ENCODE measurements around the gene GTF2I. TPM values are rescaled to one million over a fixed set of nuclear protein-coding genes. Genes with fewer than 3 reads are reported as not detected.
"Not testable (repeated sequence)": the region's sequence is repeated elsewhere in the genome, so short reads cannot be mapped to it uniquely, and the experiment has no call there.

The GTF2I gene
- total RNA-seq, 1 experiment from 2014 or later = 357 TPM

GRCh38 chr7:74726309-74727101, 69.0 kb downstream of the GTF2I start:
- no peaks in the 10 kb centered on the region for H3K79me1 ChIP-seq (ENCODE audit: insufficient read depth, low read depth, low read length, poor library complexity, severe bottlenecking)
- H2AFZ ChIP-seq (ENCODE audit: low read length) = no peak overlapping the region
- H2BK120ac ChIP-seq (ENCODE audit: low read depth, low read length, poor library complexity, severe bottlenecking) = no peak overlapping the region
- Mint-ChIP-seq H3K4me1 (no peaks in the 10 kb centered on the region), H3K27me3 (ENCODE audit: low read depth) (no peaks in the 10 kb centered on the region), H3K9me3 (no peaks in the 10 kb centered on the region), H3K4me3 (no peak overlapping the region), H3K36me3 (ENCODE audit: insufficient read depth in 1 of 3, low read depth in 3 of 3) (peaks cover 10 to 50% (median 31%) of the 10 kb centered on the region in 3 experiments; a peak in 6 of 7 replicates), H3K27ac (peak overlapping the region in 1 of 3 experiments; percentile 81; a peak in 2 of 7 replicates)
- H3K23me2 ChIP-seq (ENCODE audit: insufficient read length, low read depth, low read length, poor library complexity, severe bottlenecking) = no peaks in the 10 kb centered on the region
- no peaks in the 10 kb centered on the region for H4K20me1 ChIP-seq (ENCODE audit: control insufficient read depth, insufficient read depth, insufficient read length)
- H3T11ph ChIP-seq (ENCODE audit: low read length) = no peak overlapping the region
- TF ChIP-seq CTCF (conservative IDR thresholded peaks at IDR 0.05) = no peak
- H3K9me3 ChIP-seq (ENCODE audit: control insufficient read depth, low read depth, low read length) = no peaks in the 10 kb centered on the region
- no peak overlapping the region for H4K91ac ChIP-seq (ENCODE audit: insufficient read length, low read depth, low read length)
- no peak overlapping the region for H3K23ac ChIP-seq (ENCODE audit: insufficient read length, low read depth, low read length)
- no peak overlapping the region for H2AK5ac ChIP-seq (ENCODE audit: insufficient read length, low read length)
- no peak overlapping the region for H2BK5ac ChIP-seq (ENCODE audit: insufficient read length, low read length)
- no peak overlapping the region for H3K4me2 ChIP-seq (ENCODE audit: insufficient read depth, insufficient read length, low read length)
- no peak overlapping the region for H3K27ac ChIP-seq (ENCODE audit: insufficient read length, low read depth, low read length)
- no peak for DNase-seq
- no peak overlapping the region for H3K9ac ChIP-seq (ENCODE audit: extremely low read depth, insufficient read length, low read length)
- no peak overlapping the region for H3K18ac ChIP-seq (ENCODE audit: insufficient read length, low read depth, low read length)
- H4K8ac ChIP-seq (replicated peaks; ENCODE audit: insufficient read length, low read depth, low read length) = no peak overlapping the region
- no peaks in the 10 kb centered on the region for H3K79me2 ChIP-seq (ENCODE audit: insufficient read depth, low read length)
- H2BK12ac ChIP-seq (ENCODE audit: insufficient read length, low read depth, low read length) = no peak overlapping the region
- H4K5ac ChIP-seq (ENCODE audit: insufficient read length, low read depth, low read length) = no peak overlapping the region
- H3K27me3 ChIP-seq (ENCODE audit: insufficient read depth, low read length) = no peaks in the 10 kb centered on the region
- no CpG with 5 or more reads among the region's 8 CpGs for WGBS (ENCODE audit: extremely low coverage, insufficient read length, low lambda C conversion rate)
- no peak overlapping the region for H3K4ac ChIP-seq (ENCODE audit: low read depth, low read length)
- no peak overlapping the region for H2BK20ac ChIP-seq (ENCODE audit: low read depth, low read length, poor library complexity, severe bottlenecking)
- no peak overlapping the region for H3K56ac ChIP-seq (ENCODE audit: insufficient read length, low read depth, low read length)
- no peak overlapping the region for H2BK15ac ChIP-seq (ENCODE audit: low read depth, low read length)
- H3K14ac ChIP-seq (ENCODE audit: insufficient read depth, low read length) = no peak overlapping the region
- H3K4me1 ChIP-seq (ENCODE audit: insufficient read depth, low read length) = no peaks in the 10 kb centered on the region

DNA sequence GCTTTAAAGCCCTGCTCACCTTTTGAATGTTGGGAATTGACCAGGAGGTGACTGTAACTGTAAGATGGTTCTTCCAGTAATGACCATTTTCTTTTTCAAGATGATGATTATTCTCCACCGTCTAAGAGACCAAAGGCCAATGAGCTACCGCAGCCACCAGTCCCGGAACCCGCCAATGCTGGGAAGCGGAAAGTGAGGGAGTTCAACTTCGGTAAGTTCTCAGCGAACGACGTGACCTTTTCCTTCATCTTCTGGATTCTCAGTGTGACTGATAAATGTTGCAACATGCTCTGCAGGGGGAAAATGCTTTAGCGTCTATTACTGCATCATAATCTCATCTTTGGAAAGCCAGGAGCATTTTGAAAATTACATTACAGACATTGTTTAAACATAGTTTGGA, 71.2 kb downstream of the GTF2I start:
- no CpG with 5 or more reads among the region's 10 CpGs for WGBS (ENCODE audit: extremely low coverage, insufficient read length, low lambda C conversion rate)
- not testable (repeated sequence) for H3K27ac Mint-ChIP-seq; H4K20me1 ChIP-seq (ENCODE audit: control insufficient read depth, insufficient read depth, insufficient read length); H3K23me2 ChIP-seq (ENCODE audit: insufficient read length, low read depth, low read length, poor library complexity, severe bottlenecking); H2BK12ac ChIP-seq (ENCODE audit: insufficient read length, low read depth, low read length); H3T11ph ChIP-seq (ENCODE audit: low read length); H3K27ac ChIP-seq (ENCODE audit: insufficient read length, low read depth, low read length); H3K27me3 ChIP-seq (ENCODE audit: insufficient read depth, low read length); H3K4me2 ChIP-seq (ENCODE audit: insufficient read depth, insufficient read length, low read length); H3K9me3 Mint-ChIP-seq; H3K23ac ChIP-seq (ENCODE audit: insufficient read length, low read depth, low read length); H3K9me3 ChIP-seq (ENCODE audit: control insufficient read depth, low read depth, low read length); H2AK5ac ChIP-seq (ENCODE audit: insufficient read length, low read length); H3K79me1 ChIP-seq (ENCODE audit: insufficient read depth, low read depth, low read length, poor library complexity, severe bottlenecking); H3K9ac ChIP-seq (ENCODE audit: extremely low read depth, insufficient read length, low read length); H2BK20ac ChIP-seq (ENCODE audit: low read depth, low read length, poor library complexity, severe bottlenecking); H3K4ac ChIP-seq (ENCODE audit: low read depth, low read length); H4K91ac ChIP-seq (ENCODE audit: insufficient read length, low read depth, low read length); H3K14ac ChIP-seq (ENCODE audit: insufficient read depth, low read length); H4K5ac ChIP-seq (ENCODE audit: insufficient read length, low read depth, low read length); H3K18ac ChIP-seq (ENCODE audit: insufficient read length, low read depth, low read length); H3K4me3 Mint-ChIP-seq; H2BK15ac ChIP-seq (ENCODE audit: low read depth, low read length); H3K4me1 ChIP-seq (ENCODE audit: insufficient read depth, low read length); H2AFZ ChIP-seq (ENCODE audit: low read length); H4K8ac ChIP-seq (replicated peaks; ENCODE audit: insufficient read length, low read depth, low read length); H3K79me2 ChIP-seq (ENCODE audit: insufficient read depth, low read length); H3K4me1 Mint-ChIP-seq; DNase-seq; H3K27me3 Mint-ChIP-seq (ENCODE audit: low read depth); H2BK120ac ChIP-seq (ENCODE audit: low read depth, low read length, poor library complexity, severe bottlenecking); H3K56ac ChIP-seq (ENCODE audit: insufficient read length, low read depth, low read length); H2BK5ac ChIP-seq (ENCODE audit: insufficient read length, low read length)
- H3K36me3 Mint-ChIP-seq (ENCODE audit: insufficient read depth in 1 of 3, low read depth in 3 of 3) = peaks cover 6 to 34% (median 26%) of the 10 kb centered on the region in 3 experiments; a peak in 6 of 7 replicates

Measured in H9 (cell line).